Uterus (tissue), 4 donors: ENCODE measurements around the gene SGF29. TPM values are rescaled to one million over a fixed set of nuclear protein-coding genes. Genes with fewer than 3 reads are reported as not detected.
"Not testable (repeated sequence)": the region's sequence is repeated elsewhere in the genome, so short reads cannot be mapped to it uniquely, and the experiment has no call there.

Experiments used
- DNase-seq, 2 donors: peaks; one replicate each; pipeline ENCODE4 v3.0.0-alpha.2; 2019 to 2020
- H3K27ac ChIP-seq, 2 donors: fragments of 200-600 bp; sonication (generic); 1 replicate in 1 of 2; 2 replicates in 1 of 2; pipeline ENCODE4 v1.5.1; 2016 to 2018
- H3K27me3 ChIP-seq, 2 donors: fragments of 200-600 bp; sonication (generic); one replicate each; pipeline ENCODE4 v1.5.1; 2018 to 2019; ENCODE audit warnings: control low read depth in 1 of 2
- H3K36me3 ChIP-seq, 2 donors: fragments of 200-600 bp; sonication (generic); one replicate each; pipeline ENCODE4 v1.5.1; 2019; ENCODE audit warnings: control low read depth in 1 of 2
- H3K4me1 ChIP-seq, 2 donors: fragments of 200-600 bp; sonication (generic); one replicate each; pipeline ENCODE4 v1.5.1; 2018 to 2019; ENCODE audit warnings: control low read depth in 1 of 2
- H3K4me3 ChIP-seq, 2 donors: fragments of 200-600 bp; sonication (generic); 1 replicate in 1 of 2; 2 replicates in 1 of 2; pipeline ENCODE4 v1.5.1; 2018 to 2019; ENCODE audit warnings: mild to moderate bottlenecking in 1 of 2
- H3K9me3 ChIP-seq, 2 donors: fragments of 200-600 bp; sonication (generic); one replicate each; pipeline ENCODE4 v1.5.1; 2019; ENCODE audit warnings: control low read depth in 1 of 2
- intact Hi-C: fragments of 100-400 bp; cut with DNase I; formaldehyde crosslinking; loops from one replicate; pipeline ENCODE4 v1.15.1; 2023; ENCODE audit warnings: low total_unique reads
- total RNA-seq, 4 donors: library from RNA; depleted of rRNA in 3 of 4; stranded (reverse); fragments of >200 nt in 3 of 4; gene quantifications; one replicate each; pipeline versions ENCODE4 v1.1.0 to v1.2.4, GENCODE V29; 2014 to 2023
- donor health status: DM: yes; HTN: yes; CAD: no.

SGF29 gene
- total RNA-seq, 4 donors from 2014 or later: 13.2 to 45.3 (median 29.1) TPM

GRCh38 chr16:28637765-28638164 lies 84.0 kb downstream of the SGF29 start, which contains the start of gene NPIPB8:
TSS of gene NPIPB8 (plus strand) at chr16:28638065. CDS start at chr16:28638361, 296 bp downstream.
- H3K27me3 ChIP-seq, intact Hi-C loops, DNase-seq, H3K36me3 ChIP-seq, H3K4me3 ChIP-seq, H3K27ac ChIP-seq, H3K9me3 ChIP-seq, H3K4me1 ChIP-seq: not testable (repeated sequence)

DNA sequence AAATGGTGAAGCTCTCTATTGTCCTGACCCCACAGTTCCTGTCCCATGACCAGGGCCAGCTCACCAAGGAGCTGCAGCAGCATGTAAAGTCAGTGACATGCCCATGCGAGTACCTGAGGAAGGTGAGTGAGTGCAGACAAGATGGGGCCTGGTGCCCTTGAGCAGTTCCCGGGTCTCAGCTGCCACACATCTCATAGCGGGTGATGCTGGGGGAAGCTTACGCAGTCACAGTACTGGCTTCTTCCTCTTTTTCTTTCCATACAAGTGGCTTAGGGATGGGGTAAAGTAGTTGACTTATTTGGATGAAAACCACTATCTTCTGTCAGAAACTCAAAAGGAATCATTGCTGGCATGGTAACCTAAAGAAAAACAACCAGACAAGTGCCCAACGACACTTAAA lies 84.6 kb downstream of the SGF29 start:
- DNase-seq, H3K27ac ChIP-seq, H3K9me3 ChIP-seq, intact Hi-C loops, H3K4me3 ChIP-seq, H3K27me3 ChIP-seq, H3K4me1 ChIP-seq, H3K36me3 ChIP-seq: not testable (repeated sequence)

DNA sequence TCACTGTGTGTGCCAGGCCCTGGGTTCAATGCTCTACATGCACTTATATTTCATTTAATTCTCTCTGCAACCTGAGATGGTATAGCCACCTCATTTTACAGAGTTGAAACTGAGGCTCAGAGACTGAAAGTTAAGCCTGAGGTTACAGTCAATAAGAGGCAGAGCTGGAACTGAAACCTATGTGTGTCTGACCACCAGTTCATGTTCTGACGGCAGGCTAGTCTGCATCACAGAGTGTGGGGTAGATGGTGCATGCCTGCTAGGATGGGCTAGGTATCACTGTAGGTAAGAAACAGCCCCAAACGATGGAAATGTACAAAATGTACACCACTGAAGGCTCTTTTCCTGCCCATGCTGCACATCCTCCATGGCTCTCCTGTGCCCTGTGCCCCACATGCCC lies 86.2 kb downstream of the SGF29 start:
- H3K27me3 ChIP-seq, H3K36me3 ChIP-seq, intact Hi-C loops, H3K9me3 ChIP-seq, DNase-seq, H3K4me1 ChIP-seq, H3K4me3 ChIP-seq, H3K27ac ChIP-seq: not testable (repeated sequence)

Other genes with a start within 250 kb of the SGF29 start
- 1 to 10 TPM in 2 of 4 donors, not detected in 2; 2.0 to 5.9 TPM for gene NPIPB6, start 190.4 kb upstream of the SGF29 start, total RNA-seq
- 100 to 1,000 TPM in 1 of 4 donors, 10 to 100 TPM in 3; 42.6 to 151 (median 80.8) TPM for gene EIF3CL, start 150.1 kb upstream of the SGF29 start, total RNA-seq
- gene NPIPB7, start 81.6 kb upstream of the SGF29 start, total RNA-seq: under 1 TPM in 1 of 4 donors, not detected in 3; 0.73 TPM
- 10 to 100 TPM; 13.8 to 23.7 (median 18.3) TPM for gene CLN3, start 61.8 kb upstream of the SGF29 start, total RNA-seq
- under 1 TPM; 0.07 to 0.49 (median 0.28) TPM for gene APOBR, start 59.3 kb upstream of the SGF29 start, total RNA-seq
- not detected for gene IL27, start 47.1 kb upstream of the SGF29 start, total RNA-seq
- gene NUPR1, start 14.9 kb upstream of the SGF29 start, total RNA-seq: 10 to 100 TPM in 3 of 4 donors, 1 to 10 TPM in 1; 7.3 to 81.1 (median 18.4) TPM
- gene SULT1A2, start 43.1 kb downstream of the SGF29 start, total RNA-seq: under 1 TPM in 2 of 4 donors, not detected in 2; 0.41 to 0.46 TPM
- gene SULT1A1, start 56.1 kb downstream of the SGF29 start, total RNA-seq: 10 to 100 TPM in 2 of 4 donors, 1 to 10 TPM in 2; 2.8 to 30.3 (median 8.5) TPM
- 1 to 10 TPM in 1 of 4 donors, not detected in 3; 8.1 TPM for gene NPIPB8, start 84.1 kb downstream of the SGF29 start, total RNA-seq
- gene EIF3C, start 157.5 kb downstream of the SGF29 start, total RNA-seq: 100 to 1,000 TPM in 3 of 4 donors, 10 to 100 TPM in 1; 52.8 to 426 (median 286) TPM
- 1 to 10 TPM; 2.4 to 9.8 (median 6.7) TPM for gene NPIPB9, start 197.9 kb downstream of the SGF29 start, total RNA-seq